Peyer's patch (tissue), 4 donors: ENCODE results near the gene UMODL1. TPM values are rescaled to one million over a fixed set of nuclear protein-coding genes. Genes with fewer than 3 reads are reported as not detected.
A peak's percentile ranks its signal among the peaks of the same experiment; 100 is the strongest.

Experiments used
- DNase-seq, 3 donors: peaks; one replicate each; pipeline ENCODE4 v3.0.0-alpha.2; 2017 to 2019
- H3K27ac ChIP-seq, 4 donors: fragments of 200-600 bp; sonication (generic); one replicate each; pipeline ENCODE4 v1.5.1; 2016 to 2019
- H3K27me3 ChIP-seq, 2 donors: fragments of 200-600 bp; sonication (generic); one replicate each; pipeline ENCODE4 v1.5.1; 2019
- H3K36me3 ChIP-seq, 3 donors: fragments of 200-600 bp; sonication (generic); one replicate each; pipeline ENCODE4 v1.5.1; 2016 to 2019
- H3K4me1 ChIP-seq, 4 donors: fragments of 200-600 bp; sonication (generic); one replicate each; pipeline ENCODE4 v1.5.1; 2016 to 2019
- H3K4me3 ChIP-seq, 4 donors: fragments of 200-600 bp; sonication (generic); 1 replicate in 3 of 4; 2 replicates in 1 of 4; pipeline ENCODE4 v1.5.1; 2016 to 2019; ENCODE audit warnings: mild to moderate bottlenecking in 1 of 4
- H3K9me3 ChIP-seq, 4 donors: fragments of 200-600 bp; sonication (generic); one replicate each; pipeline ENCODE4 v1.5.1; 2016 to 2019; ENCODE audit warnings: mild to moderate bottlenecking in 1 of 4
- POLR2A ChIP-seq, 2 donors: fragments of 450-650 bp; IDR thresholded peaks; one replicate each; pipeline ENCODE4 v1.5.1; 2017; ENCODE audit warnings: antibody characterized with exemption in 2 of 2, mild to moderate bottlenecking in 2 of 2, moderate library complexity in 2 of 2
- total RNA-seq, 4 donors: library from RNA; depleted of rRNA; stranded (reverse); fragments of >200 nt; gene quantifications; one replicate each; pipeline ENCODE4 v1.1.0, GENCODE V29; 2016
- TF ChIP-seq, protein P1 (sequence below), 6 experiments: fragments of 450-650 bp in 4 of 6; fragments of 200-600 bp in 2 of 6; sonication (generic) in 1 of 6; IDR thresholded peaks; one replicate each; pipeline ENCODE4 v1.5.1; 2017 to 2019; ENCODE audit warnings: antibody characterized with exemption in 6 of 6, mild to moderate bottlenecking in 3 of 6, moderate library complexity in 1 of 6

UMODL1 gene
- total RNA-seq, 4 donors from 2014 or later = 0.53 to 0.95 (median 0.83) TPM; not detected in 1

- TF ChIP-seq, protein P1, sequence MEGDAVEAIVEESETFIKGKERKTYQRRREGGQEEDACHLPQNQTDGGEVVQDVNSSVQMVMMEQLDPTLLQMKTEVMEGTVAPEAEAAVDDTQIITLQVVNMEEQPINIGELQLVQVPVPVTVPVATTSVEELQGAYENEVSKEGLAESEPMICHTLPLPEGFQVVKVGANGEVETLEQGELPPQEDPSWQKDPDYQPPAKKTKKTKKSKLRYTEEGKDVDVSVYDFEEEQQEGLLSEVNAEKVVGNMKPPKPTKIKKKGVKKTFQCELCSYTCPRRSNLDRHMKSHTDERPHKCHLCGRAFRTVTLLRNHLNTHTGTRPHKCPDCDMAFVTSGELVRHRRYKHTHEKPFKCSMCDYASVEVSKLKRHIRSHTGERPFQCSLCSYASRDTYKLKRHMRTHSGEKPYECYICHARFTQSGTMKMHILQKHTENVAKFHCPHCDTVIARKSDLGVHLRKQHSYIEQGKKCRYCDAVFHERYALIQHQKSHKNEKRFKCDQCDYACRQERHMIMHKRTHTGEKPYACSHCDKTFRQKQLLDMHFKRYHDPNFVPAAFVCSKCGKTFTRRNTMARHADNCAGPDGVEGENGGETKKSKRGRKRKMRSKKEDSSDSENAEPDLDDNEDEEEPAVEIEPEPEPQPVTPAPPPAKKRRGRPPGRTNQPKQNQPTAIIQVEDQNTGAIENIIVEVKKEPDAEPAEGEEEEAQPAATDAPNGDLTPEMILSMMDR (IDR thresholded peaks at IDR 0.05) = no peak
- TF ChIP-seq POLR2A (IDR thresholded peaks at IDR 0.05) = no peak
- Histone ChIP-seq H3K27ac (no peak overlapping the region), H3K27me3 (no peaks in the 10 kb centered on the region), H3K9me3 (no peaks in the 10 kb centered on the region), H3K36me3 (no peaks in the 10 kb centered on the region), H3K4me3 (no peak overlapping the region), H3K4me1 (no peaks in the 10 kb centered on the region)
- DNase-seq = peak in 2 of 3 donors; percentile 4 to 35
Measured at GRCh38 chr21:42030311-42030710, 40.8 kb upstream of the UMODL1 start.

DNA sequence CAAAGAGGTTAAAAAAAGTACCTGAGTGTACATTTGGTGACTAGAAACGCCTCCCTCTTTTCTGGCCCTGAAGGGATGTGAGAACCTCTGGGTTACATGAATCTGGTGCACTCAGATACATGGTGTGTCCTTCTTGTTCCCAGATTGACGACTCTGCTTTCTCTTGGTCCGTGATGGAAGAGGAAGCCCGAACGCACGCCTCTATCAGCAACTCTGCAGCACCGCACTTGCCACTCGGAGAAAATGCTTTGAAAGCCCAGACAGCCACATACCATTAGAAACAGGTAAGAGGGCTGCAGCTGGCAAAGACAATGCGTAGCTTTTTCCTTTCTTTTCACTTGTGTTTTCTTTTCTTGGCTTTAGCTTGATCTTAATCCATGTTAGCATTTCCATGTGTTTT, 39.9 kb upstream of the UMODL1 start:
- Histone ChIP-seq H3K27ac (no peak overlapping the region), H3K4me3 (no peak overlapping the region), H3K36me3 (no peaks in the 10 kb centered on the region), H3K9me3 (no peaks in the 10 kb centered on the region), H3K4me1 (no peaks in the 10 kb centered on the region), H3K27me3 (no peaks in the 10 kb centered on the region)
- no peak for DNase-seq
- no peak for TF ChIP-seq POLR2A (IDR thresholded peaks at IDR 0.05)
- TF ChIP-seq, protein P1 (IDR thresholded peaks at IDR 0.05) = no peak

- peak in 1 of 3 donors; percentile 22 for DNase-seq
- H3K4me3 ChIP-seq = no peak overlapping the region
- no peak for TF ChIP-seq POLR2A (IDR thresholded peaks at IDR 0.05)
- TF ChIP-seq, protein P1 (IDR thresholded peaks at IDR 0.05) = no peak
- no peaks in the 10 kb centered on the region for H3K4me1 ChIP-seq
- H3K27ac ChIP-seq = no peak overlapping the region
- no peaks in the 10 kb centered on the region for H3K27me3 ChIP-seq
- H3K36me3 ChIP-seq = no peaks in the 10 kb centered on the region
- H3K9me3 ChIP-seq = no peaks in the 10 kb centered on the region
Measured at GRCh38 chr21:42031816-42032215, 39.3 kb upstream of the UMODL1 start.

- no peak overlapping the region for H3K4me3 ChIP-seq
- H3K36me3 ChIP-seq = no peaks in the 10 kb centered on the region
- no peaks in the 10 kb centered on the region for H3K27me3 ChIP-seq
- TF ChIP-seq POLR2A (IDR thresholded peaks at IDR 0.05) = no peak
- TF ChIP-seq, protein P1 (IDR thresholded peaks at IDR 0.05) = no peak
- H3K9me3 ChIP-seq = no peaks in the 10 kb centered on the region
- no peak for DNase-seq
- H3K4me1 ChIP-seq = no peaks in the 10 kb centered on the region
- no peak overlapping the region for H3K27ac ChIP-seq
Measured at GRCh38 chr21:42032266-42032665, 38.9 kb upstream of the UMODL1 start.

DNA sequence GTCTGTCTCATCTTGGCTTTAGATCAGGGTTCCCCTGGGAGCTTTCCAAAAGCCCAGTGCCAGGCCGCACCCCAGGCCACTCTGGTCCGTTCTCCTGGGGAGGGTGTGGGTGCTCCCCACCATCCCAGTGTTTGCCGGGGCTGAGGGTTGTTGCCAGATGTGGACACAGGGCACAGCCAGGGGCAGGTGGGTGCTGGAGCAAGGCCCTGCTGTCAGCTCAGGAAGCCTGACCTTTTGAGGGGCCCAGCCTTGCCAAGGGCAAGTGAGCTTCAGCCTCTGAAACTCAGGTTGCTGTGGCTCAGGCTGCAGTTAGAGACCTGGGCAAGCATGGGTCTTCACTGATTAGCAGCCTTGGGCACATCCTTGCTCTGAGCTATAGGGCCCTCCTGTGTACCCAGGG, 38.1 kb upstream of the UMODL1 start:
- Histone ChIP-seq H3K27me3 (no peaks in the 10 kb centered on the region), H3K4me1 (no peaks in the 10 kb centered on the region), H3K9me3 (no peaks in the 10 kb centered on the region), H3K4me3 (no peak overlapping the region), H3K27ac (no peak overlapping the region), H3K36me3 (no peaks in the 10 kb centered on the region)
- TF ChIP-seq, protein P1 (IDR thresholded peaks at IDR 0.05) = no peak
- TF ChIP-seq POLR2A (IDR thresholded peaks at IDR 0.05) = no peak
- DNase-seq = peak in 1 of 3 donors; percentile 38

GRCh38 chr21:42036313-42036712, 34.8 kb upstream of the UMODL1 start:
- Histone ChIP-seq H3K4me3 (no peak overlapping the region), H3K4me1 (no peaks in the 10 kb centered on the region), H3K36me3 (no peaks in the 10 kb centered on the region), H3K9me3 (no peaks in the 10 kb centered on the region), H3K27ac (no peak overlapping the region), H3K27me3 (no peaks in the 10 kb centered on the region)
- TF ChIP-seq POLR2A (IDR thresholded peaks at IDR 0.05) = no peak
- DNase-seq = no peak
